ENCODE measurements around the gene KIAA1671.
"Not testable (repeated sequence)": the region's sequence is repeated elsewhere in the genome, so short reads cannot be mapped to it uniquely, and the experiment has no call there.

The KIAA1671 gene

GRCh38 chr22:25176799-25177198, 224.3 kb downstream of the KIAA1671 start:
- no peak for DNase-seq

GRCh38 chr22:25177226-25177625, 224.7 kb downstream of the KIAA1671 start:
- DNase-seq: no peak

- DNase-seq: no peak
Observed at GRCh38 chr22:25177895-25178294, 225.4 kb downstream of the KIAA1671 start.

GRCh38 chr22:25178348-25178747, 225.8 kb downstream of the KIAA1671 start:
- DNase-seq: not testable (repeated sequence)

GRCh38 chr22:25178869-25179631, 226.5 kb downstream of the KIAA1671 start:
- not testable (repeated sequence) for DNase-seq

GRCh38 chr22:25182131-25183110, 229.9 kb downstream of the KIAA1671 start:
- DNase-seq: no peak

- DNase-seq: no peak
Observed at GRCh38 chr22:25183949-25184619, 231.6 kb downstream of the KIAA1671 start.

- DNase-seq: no peak
Observed at GRCh38 chr22:25186140-25186539, 233.6 kb downstream of the KIAA1671 start.

- no peak for DNase-seq
Observed at GRCh38 chr22:25187469-25187868, 235.0 kb downstream of the KIAA1671 start.

- no peak for DNase-seq
Observed at GRCh38 chr22:25192406-25192805, 239.9 kb downstream of the KIAA1671 start.

- no peak for DNase-seq
Observed at GRCh38 chr22:25193130-25193529, 240.6 kb downstream of the KIAA1671 start.

GRCh38 chr22:25193548-25193947, 241.0 kb downstream of the KIAA1671 start:
- no peak for DNase-seq

GRCh38 chr22:25196326-25196725, 243.8 kb downstream of the KIAA1671 start:
- no peak for DNase-seq

- no peak for DNase-seq
Observed at GRCh38 chr22:25197340-25197739, 244.8 kb downstream of the KIAA1671 start.

GRCh38 chr22:25199731-25200520, 247.4 kb downstream of the KIAA1671 start, which contains the start of gene CRYBB3:
Gene CRYBB3, plus strand, starts transcription at chr22:25199858. Its CDS starts 1,539 bp downstream, at chr22:25201397.
- no peak for DNase-seq

- DNase-seq: no peak
Observed at GRCh38 chr22:25200967-25201366, 248.5 kb downstream of the KIAA1671 start.

- no peak for DNase-seq
Observed at GRCh38 chr22:25201557-25202273, 249.2 kb downstream of the KIAA1671 start.

- peak; percentile 14 for DNase-seq
Observed at GRCh38 chr22:25202290-25202921, 249.9 kb downstream of the KIAA1671 start.

- no peak for DNase-seq
Observed at GRCh38 chr22:25203082-25203481, 250.6 kb downstream of the KIAA1671 start.

GRCh38 chr22:25204547-25204946, 252.0 kb downstream of the KIAA1671 start:
- DNase-seq: not testable (repeated sequence)

GRCh38 chr22:25205847-25206246, 253.3 kb downstream of the KIAA1671 start:
- DNase-seq: no peak

Data from NCI-H2227 treated with DMSO at 0.1 percent for 48 hours (cell line).